HG03103 (cell line): Measurements from ENCODE around the gene NTM.
A peak's percentile ranks its signal among the peaks of the same experiment; 100 is the strongest.

Experiments used
- ATAC-seq: cut with Tn5 transposase; IDR thresholded peaks from one replicate; pipeline ENCODE4 v1.9.1; 2021; ENCODE audit warnings: low read depth; ENCODE audit not compliant: unreplicated experiment

The NTM gene

GRCh38 chr11:132106096-132106982 is 735.9 kb downstream of the NTM start:
- no peak for ATAC-seq

- no peak for ATAC-seq
Measured at GRCh38 chr11:132111316-132111715, 740.9 kb downstream of the NTM start.

GRCh38 chr11:132111838-132112237 is 741.4 kb downstream of the NTM start:
- no peak for ATAC-seq

GRCh38 chr11:132112846-132113245 is 742.4 kb downstream of the NTM start:
- no peak for ATAC-seq

GRCh38 chr11:132114185-132114584 is 743.8 kb downstream of the NTM start:
- no peak for ATAC-seq

GRCh38 chr11:132114743-132115142 is 744.3 kb downstream of the NTM start:
- no peak for ATAC-seq

GRCh38 chr11:132115454-132115853 is 745.0 kb downstream of the NTM start:
- no peak for ATAC-seq

- ATAC-seq = no peak
Measured at GRCh38 chr11:132116516-132116915, 746.1 kb downstream of the NTM start.

GRCh38 chr11:132118661-132119060 is 748.2 kb downstream of the NTM start:
- no peak for ATAC-seq

GRCh38 chr11:132119573-132119972 is 749.2 kb downstream of the NTM start:
- ATAC-seq = no peak

GRCh38 chr11:132122735-132123134 is 752.3 kb downstream of the NTM start:
- no peak for ATAC-seq

- no peak for ATAC-seq
Measured at GRCh38 chr11:132123449-132123848, 753.0 kb downstream of the NTM start.

- ATAC-seq = peak; percentile 81
Measured at GRCh38 chr11:132123854-132124835, 753.7 kb downstream of the NTM start.

- no peak for ATAC-seq
Measured at GRCh38 chr11:132125988-132126871, 755.8 kb downstream of the NTM start.

GRCh38 chr11:132126973-132127899 is 756.8 kb downstream of the NTM start:
- ATAC-seq = no peak

GRCh38 chr11:132127900-132128288 is 757.5 kb downstream of the NTM start:
- no peak for ATAC-seq

- no peak for ATAC-seq
Measured at GRCh38 chr11:132131047-132131446, 760.6 kb downstream of the NTM start.

GRCh38 chr11:132131961-132132360 is 761.5 kb downstream of the NTM start:
- no peak for ATAC-seq

GRCh38 chr11:132134322-132134721 is 763.9 kb downstream of the NTM start:
- no peak for ATAC-seq
